ENCODE results near the gene OLIG3.

Gene OLIG3

GRCh38 chr6:137494281-137494987, at the start of gene OLIG3:
Gene OLIG3, minus strand, starts transcription at chr6:137494394. Its CDS starts 224 bp downstream, at chr6:137494170.
- DNase-seq = no peak

GRCh38 chr6:137543114-137543513, 48.9 kb upstream of the OLIG3 start:
- DNase-seq = no peak

GRCh38 chr6:137542713-137543112, 48.5 kb upstream of the OLIG3 start:
- DNase-seq = no peak

- no peak for DNase-seq
Measured at GRCh38 chr6:137541534-137542063, 47.4 kb upstream of the OLIG3 start.

- no peak for DNase-seq
Measured at GRCh38 chr6:137536104-137536773, 42.0 kb upstream of the OLIG3 start.

GRCh38 chr6:137531376-137532092, 37.3 kb upstream of the OLIG3 start:
- no peak for DNase-seq

GRCh38 chr6:137530404-137530803, 36.2 kb upstream of the OLIG3 start:
- no peak for DNase-seq

- no peak for DNase-seq
Measured at GRCh38 chr6:137522831-137523230, 28.6 kb upstream of the OLIG3 start.

GRCh38 chr6:137522198-137522798, 28.1 kb upstream of the OLIG3 start:
- no peak for DNase-seq

GRCh38 chr6:137520520-137520919, 26.3 kb upstream of the OLIG3 start:
- no peak for DNase-seq

- DNase-seq = no peak
Measured at GRCh38 chr6:137519629-137520176, 25.5 kb upstream of the OLIG3 start.

GRCh38 chr6:137518386-137518983, 24.3 kb upstream of the OLIG3 start:
- DNase-seq = peak; percentile 14

- DNase-seq = no peak
Measured at GRCh38 chr6:137514418-137514817, 20.2 kb upstream of the OLIG3 start.

- DNase-seq = no peak
Measured at GRCh38 chr6:137512757-137513605, 18.8 kb upstream of the OLIG3 start.

GRCh38 chr6:137510923-137511322, 16.7 kb upstream of the OLIG3 start:
- no peak for DNase-seq

GRCh38 chr6:137498481-137499190, 4.4 kb upstream of the OLIG3 start:
- DNase-seq = no peak

GRCh38 chr6:137497721-137498463, 3.7 kb upstream of the OLIG3 start:
- DNase-seq = no peak

GRCh38 chr6:137496909-137497720, 2.9 kb upstream of the OLIG3 start:
- DNase-seq = no peak

- no peak for DNase-seq
Measured at GRCh38 chr6:137496368-137496767, 2.2 kb upstream of the OLIG3 start.
